K562 (cell line): ENCODE results near the gene CCDC33. TPM values are rescaled to one million over a fixed set of nuclear protein-coding genes. Genes with fewer than 3 reads are reported as not detected.

Source experiments
- ATAC-seq: fragments of 200-7000 bp; cut with Tn5 transposase; 3 replicates; pipeline ENCODE4 v1.9.1; 2020; ENCODE audit warnings: moderate library complexity
- BruUV-seq: library from RNA; stranded (reverse); fragments of 400-500 nt; replicated peaks from 2 replicates; lab custom pipeline; 2021; lab: Mats Ljungman, UMichigan
- CTCF ChIA-PET: fragments of 300-600 bp; formaldehyde crosslinking; extraction: SDS; loops from one replicate; lab custom pipeline; 2021; ENCODE audit warnings: low intra/inter-chr PET ratio; lab: Yijun Ruan, JAX
- POLR2A ChIA-PET: fragments of 300-600, 350-650 bp; sonication (Branson Sonifier 250); formaldehyde crosslinking; extraction: SDS; loops from one replicate; lab custom pipeline; 2021; ENCODE audit warnings: antibody characterized with exemption, inconsistent platforms; lab: Yijun Ruan, JAX
- DNase-seq, 4 experiments: peaks; one replicate each; pipeline versions ENCODE4 v3.0.0 to v3.0.0-alpha.2; 2011 to 2018; ENCODE audit warnings: low spot score in 3 of 4, mixed read lengths in 3 of 4; ENCODE audit errors: extremely low read depth in 1 of 4
- FAIRE-seq: peaks from 2 replicates; lab custom pipeline; 2011; peaks lifted over from hg19 to GRCh38; lab: Jason Lieb, UNC
- H2AFZ ChIP-seq: 2 replicates; pipeline ENCODE4 v1.6.0; 2011; ENCODE audit warnings: low read depth, low read length, control low read depth, inconsistent platforms
- H3K27ac ChIP-seq: fragments of 200-600 bp; 3 replicates; pipeline ENCODE4 v1.8.0; 2011; ENCODE audit warnings: low read depth, mild to moderate bottlenecking, control low read depth, inconsistent platforms, low read length, moderate library complexity, mixed read lengths; ENCODE audit errors: extremely low read depth
- H3K27me3 ChIP-seq, 2 experiments: fragments of 300-600 bp in 1 of 2; 2 replicates in 1 of 2; 3 replicates in 1 of 2; pipeline versions ENCODE4 v1.6.0 to v1.8.0; 2011; ENCODE audit warnings: inconsistent platforms in 2 of 2, low read length in 2 of 2, mild to moderate bottlenecking in 1 of 2, mixed read lengths in 1 of 2, moderate library complexity in 1 of 2; ENCODE audit not compliant: control insufficient read depth in 2 of 2, insufficient read depth in 2 of 2
- H3K36me3 ChIP-seq: fragments of 300-600 bp; 3 replicates; pipeline ENCODE4 v1.8.0; 2011; ENCODE audit warnings: mild to moderate bottlenecking, low read length, inconsistent platforms; ENCODE audit not compliant: control insufficient read depth, insufficient read depth
- H3K4me1 ChIP-seq, 2 experiments: fragments of 200-600 bp in 1 of 2; replicated peaks in 1 of 2; 2 replicates in 1 of 2; 3 replicates in 1 of 2; pipeline versions ENCODE4 v1.5.1 to v1.8.0; 2011; ENCODE audit warnings: inconsistent platforms in 2 of 2, low read length in 2 of 2, mild to moderate bottlenecking in 1 of 2, mixed read lengths in 1 of 2, moderate library complexity in 1 of 2; ENCODE audit not compliant: control insufficient read depth in 2 of 2, insufficient read depth in 2 of 2
- H3K4me2 ChIP-seq: 2 replicates; pipeline ENCODE4 v1.6.1; 2011; ENCODE audit warnings: low read length, control low read depth, inconsistent platforms, mixed read lengths; ENCODE audit not compliant: insufficient read depth
- H3K4me3 ChIP-seq: fragments of 200-600 bp; sonication (generic), shearing (Covaris generic); 2 replicates; pipeline ENCODE4 v1.5.1; 2016; ENCODE audit warnings: control low read depth, inconsistent platforms
- H3K79me2 ChIP-seq: fragments of 200-600 bp; 3 replicates; pipeline ENCODE4 v1.8.0; 2011; ENCODE audit warnings: low read length, inconsistent platforms; ENCODE audit not compliant: control insufficient read depth, insufficient read depth
- H3K9ac ChIP-seq, 2 experiments: 2 replicates each; pipeline versions ENCODE4 v1.6.0 to v1.6.1; 2011; ENCODE audit warnings: low read depth in 2 of 2, low read length in 2 of 2, control low read depth in 1 of 2, inconsistent platforms in 1 of 2, mild to moderate bottlenecking in 1 of 2, mixed read lengths in 1 of 2; ENCODE audit not compliant: insufficient read depth in 1 of 2
- H3K9me1 ChIP-seq: one replicate; pipeline ENCODE4 v1.6.0; 2011; ENCODE audit warnings: inconsistent platforms, mild to moderate bottlenecking, low read length, moderate library complexity; ENCODE audit not compliant: control insufficient read depth, insufficient read depth
- H3K9me3 ChIP-seq: replicated peaks from 2 replicates; pipeline ENCODE4 v1.5.1; 2011; ENCODE audit warnings: low read depth, low read length, inconsistent platforms; ENCODE audit not compliant: control insufficient read depth, insufficient read depth
- H4K20me1 ChIP-seq: replicated peaks from 2 replicates; pipeline ENCODE4 v1.6.1; 2011; ENCODE audit warnings: low read length, inconsistent platforms, mixed read lengths; ENCODE audit not compliant: control insufficient read depth, insufficient read depth
- CBFA2T3 ChIP-seq: fragments of 450-650 bp; IDR thresholded peaks from 2 replicates; pipeline ENCODE4 v1.6.1; 2017
- CREB3 ChIP-seq: fragments of 450-650 bp; conservative IDR thresholded peaks from 2 replicates; pipeline ENCODE4 v1.6.1; 2016; ENCODE audit warnings: missing genetic modification characterization, low read depth, mild to moderate bottlenecking, missing compliant biosample characterization, moderate library complexity
- CTCF ChIP-seq, 3 experiments: IDR thresholded peaks in 2 of 3; conservative IDR thresholded peaks in 1 of 3; 2 replicates each; pipeline ENCODE4 v1.5.1; 2011 to 2012; ENCODE audit warnings: low read length in 3 of 3, mild to moderate bottlenecking in 3 of 3, control low read depth in 2 of 3, improper control_type of control experiment in 1 of 3, inconsistent platforms in 1 of 3, low read depth in 1 of 3, mixed read lengths in 1 of 3, moderate library complexity in 1 of 3; ENCODE audit not compliant: insufficient read depth in 2 of 3
- CXXC5 ChIP-seq: fragments of 250-450 bp; sonication (Bioruptor Pico); IDR thresholded peaks from 2 replicates; pipeline ENCODE4 v1.8.0; 2022; ENCODE audit warnings: inconsistent platforms, mild to moderate bottlenecking, moderate library complexity
- DDX20 ChIP-seq: fragments of 450-650 bp; IDR thresholded peaks from 2 replicates; pipeline ENCODE4 v1.6.1; 2016; ENCODE audit warnings: missing genetic modification characterization, low read depth, mild to moderate bottlenecking, missing compliant biosample characterization, moderate library complexity
- DIDO1 ChIP-seq: fragments of 450-650 bp; IDR thresholded peaks from 2 replicates; pipeline ENCODE4 v1.6.1; 2016; ENCODE audit warnings: low read depth, missing biosample characterization, missing genetic modification characterization
- FOXJ2 ChIP-seq: fragments of 200-800 bp; sonication (Bioruptor generic); IDR thresholded peaks from 2 replicates; pipeline ENCODE4 v1.6.1; 2016; ENCODE audit warnings: missing genetic modification characterization, missing compliant biosample characterization
- GATA2 ChIP-seq: sonication (generic); formaldehyde crosslinking; IDR thresholded peaks from 2 replicates; pipeline ENCODE4 v1.4.0; 2020; ENCODE audit warnings: mild to moderate bottlenecking, missing genetic modification reagents
- HMG20B ChIP-seq: fragments of 250-450 bp; sonication (Bioruptor Pico); IDR thresholded peaks from 2 replicates; pipeline ENCODE4 v1.5.0; 2021; ENCODE audit warnings: mild to moderate bottlenecking
- KLF1 ChIP-seq: fragments of 450-650 bp; IDR thresholded peaks from 2 replicates; pipeline ENCODE4 v1.6.1; 2016; ENCODE audit warnings: missing genetic modification characterization, missing compliant biosample characterization
- KLF16 ChIP-seq: IDR thresholded peaks from 2 replicates; pipeline ENCODE4 v1.6.1; 2016; ENCODE audit warnings: antibody characterized with exemption
- MAZ ChIP-seq, 2 experiments: fragments of 450-650 bp in 1 of 2; sonication (generic) in 1 of 2; formaldehyde crosslinking; IDR thresholded peaks in 1 of 2; conservative IDR thresholded peaks in 1 of 2; 2 replicates each; pipeline versions ENCODE4 v1.4.0 to v1.5.0; 2020; ENCODE audit warnings: mild to moderate bottlenecking in 1 of 2, missing genetic modification reagents in 1 of 2
- MCM2 ChIP-seq: fragments of 450-650 bp; IDR thresholded peaks from 2 replicates; pipeline ENCODE4 v1.6.1; 2017; ENCODE audit warnings: low read depth, mild to moderate bottlenecking
- RB1 ChIP-seq: fragments of 450-650 bp; IDR thresholded peaks from 2 replicates; pipeline ENCODE4 v1.6.1; 2017; ENCODE audit warnings: low read depth, mild to moderate bottlenecking
- RBM17 ChIP-seq: fragments of 200-400 bp; formaldehyde crosslinking; IDR thresholded peaks from 2 replicates; pipeline ENCODE4 v1.6.1; 2017; ENCODE audit warnings: low read depth, mild to moderate bottlenecking, low read length, borderline replicate concordance
- STAT5A ChIP-seq: IDR thresholded peaks from 2 replicates; pipeline ENCODE4 v1.6.1; 2012; ENCODE audit warnings: low read length, inconsistent platforms, borderline replicate concordance
- TBL1XR1 ChIP-seq, 2 experiments: IDR thresholded peaks; 2 replicates each; pipeline ENCODE4 v1.6.1; 2012; ENCODE audit warnings: improper control_type of control experiment in 2 of 2, low read length in 2 of 2, mild to moderate bottlenecking in 1 of 2
- ZBTB8A ChIP-seq: fragments of 450-650 bp; IDR thresholded peaks from 2 replicates; pipeline ENCODE4 v1.6.1; 2018; ENCODE audit warnings: mild to moderate bottlenecking, moderate library complexity; ENCODE audit not compliant: partially characterized antibody
- ZNF174 ChIP-seq: fragments of 250-450 bp; sonication (Bioruptor Pico); IDR thresholded peaks from 2 replicates; pipeline ENCODE4 v1.4.0; 2020; ENCODE audit warnings: mild to moderate bottlenecking
- ZNF212 ChIP-seq: fragments of 450-650 bp; formaldehyde crosslinking; IDR thresholded peaks from 2 replicates; pipeline ENCODE4 v1.4.0; 2020; ENCODE audit warnings: mild to moderate bottlenecking
- ZNF766 ChIP-seq: fragments of 200-800 bp; sonication (Bioruptor generic); conservative IDR thresholded peaks from 2 replicates; pipeline ENCODE4 v1.6.1; 2016; ENCODE audit warnings: missing genetic modification characterization, missing compliant biosample characterization
- WGBS: fragments of 100-300 bp; shearing (Covaris generic); methylation state at CpG from one replicate; pipeline ENCODE4 v1.1.6; 2016; ENCODE audit warnings: low coverage, mixed read lengths; ENCODE audit not compliant: insufficient coverage; ENCODE audit errors: missing lambda C conversion rate; 5-methylcytosine and 5-hydroxymethylcytosine counted together
- in situ Hi-C: fragments of 300-500 bp; cut with MboI; formaldehyde crosslinking; loops from 4 replicates; pipeline ENCODE4 v1.15.0; 2018; ENCODE audit warnings: inconsistent platforms, mixed read lengths
- intact Hi-C: fragments of 100-400 bp; cut with micrococcal nuclease; formaldehyde crosslinking; loops from 2 replicates; pipeline ENCODE4 v1.14.2; 2022
- polyA plus RNA-seq, 8 experiments: library from polyadenylated mRNA; depleted of rRNA in 4 of 8; stranded (reverse) in 5 of 8; unstranded in 3 of 8; fragments of >200 nt; fragmentation: Nextera tagmentation in 2 of 8; fragmentation: Illumina TruSeq in 1 of 8; extraction: Ambion mirVana in 2 of 8; extraction: Trizol in 1 of 8; gene quantifications; 2 replicates each; pipeline versions ENCODE4 v1.2.1 to v1.2.3, GENCODE V29; 2011 to 2014; ENCODE audit warnings: inconsistent platforms in 1 of 8, missing spikeins in 1 of 8
- total RNA-seq, 7 experiments: library from RNA; depleted of rRNA in 6 of 7; stranded (reverse); fragments of >200 nt in 6 of 7; fragmentation: Illumina TruSeq in 2 of 7; extraction: Trizol in 2 of 7; gene quantifications; 2 replicates each; pipeline versions ENCODE4 v1.2.1 to v1.2.3, GENCODE V29; 2011 to 2021; ENCODE audit warnings: low replicate concordance in 1 of 7

The CCDC33 gene
- total and polyA plus RNA-seq, 9 of the 15 experiments (the other 6 are each of a cell fraction or from before 2014, with no cell fraction given) = 0.08 to 1.1 (median 0.15) TPM; not detected in 4

GRCh38 chr15:74263466-74263865, 27.3 kb downstream of the CCDC33 start (continued):
- 0 out of 6 replicates have a peak, but pooled peaks of 1 of the 3 experiments have one; percentile 6 for TF ChIP-seq CTCF (IDR thresholded peaks at IDR 0.05 in 2 of 3, conservative IDR thresholded peaks at IDR 0.05 in 1 of 3; ENCODE audit: insufficient read depth in 2 of 3, low read depth in 1 of 3, low read length in 3 of 3)
- no peak for TF ChIP-seq GATA2 (CRISPR knock-in tag)
- TF ChIP-seq STAT5A = no peak
- TF ChIP-seq ZNF766 (CRISPR knock-in tag) = no peak
- no peak for TF ChIP-seq ZBTB8A
- TF ChIP-seq KLF16 = no peak
- no peak for TF ChIP-seq CBFA2T3
- TF ChIP-seq ZNF212 (CRISPR knock-in tag) = no peak
- TF ChIP-seq RB1 = no peak

- H3K36me3 ChIP-seq = no peaks in the 10 kb centered on the region
- ATAC-seq = no peak
- WGBS = 3% methylated on average over 6 of the region's 6 CpGs
- POLR2A ChIA-PET = interaction anchor here (1.0 to 1.5 kb wide), 2 partner anchors 13 to 79 kb away, joined by 3 read pairs; no protein-coding TSS in a partner anchor
- TF ChIP-seq FOXJ2 (tag) (no peak), CXXC5 (no peak), MAZ (CRISPR knock-in tag; conservative IDR thresholded peaks at IDR 0.05 in 1 of 2, IDR thresholded peaks at IDR 0.05 in 1 of 2) (no peak), DDX20 (tag) (no peak), HMG20B (no peak), TBL1XR1 (IDR thresholded peaks at IDR 0.05; ENCODE audit: low read length in 2 of 2) (no peak), ZNF174 (CRISPR knock-in tag) (no peak), RBM17 (no peak), KLF1 (tag) (no peak), MCM2 (no peak), DIDO1 (no peak), CREB3 (tag) (no peak)
- TF ChIP-seq, all 486 proteins: peak for 0
- no peaks in the 10 kb centered on the region for H3K4me1 ChIP-seq
- no peak overlapping the region for H3K9ac ChIP-seq
- FAIRE-seq = no peak
- no peak overlapping the region for H3K27ac ChIP-seq
- intact Hi-C loops = no loop called here
- CTCF ChIA-PET = no interaction called here
- H3K79me2 ChIP-seq = no peaks in the 10 kb centered on the region
- no peak overlapping the region for H3K4me3 ChIP-seq
- H3K27me3 ChIP-seq = peaks cover 0 to 18% of the 10 kb centered on the region in 2 experiments; a peak in 1 of 5 replicates
- peaks cover 12% of the 10 kb centered on the region; the same call in 1 of the 2 replicates for H4K20me1 ChIP-seq
- H3K9me3 ChIP-seq = no peaks in the 10 kb centered on the region
- H3K9me1 ChIP-seq = peaks cover 3% of the 10 kb centered on the region
- BruUV-seq = no TSS peak
- in situ Hi-C loops = no loop called here
- no peak overlapping the region for H3K4me2 ChIP-seq
- DNase-seq = no peak
- H2AFZ ChIP-seq = no peak overlapping the region
These were observed 28.0 kb downstream of the CCDC33 start for GRCh38 chr15:74264081-74264501.
